HepG2 (cell line): ENCODE data around the gene NDUFB10. TPM values are rescaled to one million over a fixed set of nuclear protein-coding genes. Genes with fewer than 3 reads are reported as not detected.
A peak's percentile ranks its signal among the peaks of the same experiment; 100 is the strongest.

Source experiments
- AKAP8 ChIP-seq: sonication (generic); formaldehyde crosslinking; IDR thresholded peaks from 2 replicates; pipeline ENCODE4 v1.5.1; 2020; ENCODE audit warnings: mild to moderate bottlenecking, missing genetic modification reagents
- GATA4 ChIP-seq: sonication (generic); IDR thresholded peaks from 2 replicates; pipeline ENCODE4 v1.6.1; 2016; ENCODE audit warnings: antibody characterized with exemption, low read depth, borderline replicate concordance
- NONO ChIP-seq, 2 experiments: fragments of 450-650 bp in 1 of 2; sonication (generic) in 1 of 2; formaldehyde crosslinking in 1 of 2; IDR thresholded peaks in 1 of 2; conservative IDR thresholded peaks in 1 of 2; 2 replicates each; pipeline versions ENCODE4 v1.6.1 to v1.8.0; 2017 to 2022; ENCODE audit warnings: mild to moderate bottlenecking in 1 of 2, missing genetic modification reagents in 1 of 2, moderate library complexity in 1 of 2
- SIX4 ChIP-seq: sonication (generic); formaldehyde crosslinking; IDR thresholded peaks from 2 replicates; pipeline ENCODE4 v1.4.0; 2020; ENCODE audit warnings: missing genetic modification reagents
- ZC3H13 ChIP-seq: sonication (generic); formaldehyde crosslinking; IDR thresholded peaks from 2 replicates; pipeline ENCODE4 v1.8.1; 2023; ENCODE audit warnings: mild to moderate bottlenecking, missing genetic modification reagents, moderate library complexity
- ZNF10 ChIP-seq: sonication (generic); formaldehyde crosslinking; IDR thresholded peaks from 2 replicates; pipeline ENCODE4 v1.4.0; 2020; ENCODE audit warnings: mild to moderate bottlenecking, low read depth, missing genetic modification reagents, borderline replicate concordance
- polyA plus RNA-seq, 8 experiments: library from polyadenylated mRNA; depleted of rRNA in 3 of 8; stranded (reverse) in 7 of 8; unstranded in 1 of 8; fragments of >200 nt; fragmentation: Illumina TruSeq in 4 of 8; extraction: Trizol in 4 of 8; gene quantifications; 2 replicates each; pipeline versions ENCODE4 v1.2.1 to v1.2.3, GENCODE V29; 2011 to 2016; ENCODE audit warnings: low read depth in 4 of 8, missing spikeins in 1 of 8, mixed read lengths in 1 of 8; ENCODE audit not compliant: insufficient read depth in 1 of 8
- total RNA-seq, 5 experiments: library from RNA; depleted of rRNA; stranded (reverse); fragments of >200 nt; fragmentation: Illumina TruSeq; extraction: Trizol; gene quantifications; 2 replicates each; pipeline ENCODE4 v1.2.3, GENCODE V29; 2016; ENCODE audit warnings: low read depth in 1 of 5
- TF ChIP-seq, protein P1 (sequence below): sonication (generic); formaldehyde crosslinking; IDR thresholded peaks from 2 replicates; pipeline ENCODE4 v1.4.0; 2020; ENCODE audit warnings: missing genetic modification reagents, borderline replicate concordance
- TF ChIP-seq, protein P2 (sequence below): sonication (generic); formaldehyde crosslinking; IDR thresholded peaks from 2 replicates; pipeline ENCODE4 v1.8.1; 2022; ENCODE audit warnings: low read depth, mild to moderate bottlenecking, missing genetic modification reagents
- TF ChIP-seq, protein P3 (sequence below): IDR thresholded peaks from 2 replicates; pipeline ENCODE4 v1.6.1; 2016; ENCODE audit warnings: low read depth, borderline replicate concordance
- TF ChIP-seq, protein P4 (sequence below), 2 experiments: sonication (generic) in 1 of 2; formaldehyde crosslinking in 1 of 2; IDR thresholded peaks; 2 replicates each; pipeline versions ENCODE4 v1.6.1 to v1.9.0; 2014 to 2022; ENCODE audit warnings: antibody characterized with exemption in 1 of 2, borderline replicate concordance in 1 of 2, inconsistent platforms in 1 of 2, low read depth in 1 of 2, missing genetic modification reagents in 1 of 2
- TF ChIP-seq, protein P5 (sequence below): sonication (generic); IDR thresholded peaks from 2 replicates; pipeline ENCODE4 v1.6.1; 2016; ENCODE audit warnings: low read depth, borderline replicate concordance

Gene NDUFB10
- total and polyA plus RNA-seq, 2 of the 13 experiments (the other 11 are each of a cell fraction or from before 2014, with no cell fraction given), result 68.6 to 157 TPM

DNA sequence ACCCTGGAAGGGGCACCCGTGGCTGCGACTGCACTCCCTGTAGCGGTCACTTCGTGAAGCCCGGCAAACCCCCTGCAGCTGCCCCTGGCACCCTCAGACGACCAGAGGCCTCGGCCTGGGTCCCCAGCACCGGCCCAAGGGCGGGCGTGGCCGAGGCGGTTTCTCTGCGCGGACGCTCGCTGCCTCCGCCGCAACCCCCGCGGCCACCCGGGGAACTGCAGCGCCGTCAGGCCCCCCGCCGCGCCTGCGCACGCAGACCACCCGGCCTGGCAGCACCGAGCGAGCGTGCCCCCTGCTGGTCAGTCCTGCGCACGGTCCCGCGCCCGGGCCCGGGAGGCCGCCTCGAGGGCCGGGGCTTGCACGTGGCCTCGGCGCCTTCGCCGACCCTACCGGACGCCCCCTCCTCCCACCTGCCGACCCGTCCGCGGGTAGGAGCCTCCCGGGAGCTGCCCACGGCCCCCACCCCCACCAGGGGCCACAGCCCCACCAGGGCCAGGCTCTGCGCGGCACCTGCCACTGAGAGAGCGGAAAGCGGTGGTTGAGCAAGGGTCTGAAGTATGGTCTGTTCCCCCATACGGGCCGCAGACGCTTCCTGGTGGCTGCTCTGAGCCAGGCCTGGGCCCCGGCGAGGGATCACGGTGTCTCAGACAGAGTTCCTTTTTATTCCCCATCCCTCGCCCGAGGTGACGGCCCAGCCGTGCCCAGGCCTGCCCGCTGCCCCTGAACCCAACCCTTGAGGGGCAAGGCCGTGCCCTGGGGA is 29.6 kb upstream of the NDUFB10 start (continued):
- TF ChIP-seq, protein P1, sequence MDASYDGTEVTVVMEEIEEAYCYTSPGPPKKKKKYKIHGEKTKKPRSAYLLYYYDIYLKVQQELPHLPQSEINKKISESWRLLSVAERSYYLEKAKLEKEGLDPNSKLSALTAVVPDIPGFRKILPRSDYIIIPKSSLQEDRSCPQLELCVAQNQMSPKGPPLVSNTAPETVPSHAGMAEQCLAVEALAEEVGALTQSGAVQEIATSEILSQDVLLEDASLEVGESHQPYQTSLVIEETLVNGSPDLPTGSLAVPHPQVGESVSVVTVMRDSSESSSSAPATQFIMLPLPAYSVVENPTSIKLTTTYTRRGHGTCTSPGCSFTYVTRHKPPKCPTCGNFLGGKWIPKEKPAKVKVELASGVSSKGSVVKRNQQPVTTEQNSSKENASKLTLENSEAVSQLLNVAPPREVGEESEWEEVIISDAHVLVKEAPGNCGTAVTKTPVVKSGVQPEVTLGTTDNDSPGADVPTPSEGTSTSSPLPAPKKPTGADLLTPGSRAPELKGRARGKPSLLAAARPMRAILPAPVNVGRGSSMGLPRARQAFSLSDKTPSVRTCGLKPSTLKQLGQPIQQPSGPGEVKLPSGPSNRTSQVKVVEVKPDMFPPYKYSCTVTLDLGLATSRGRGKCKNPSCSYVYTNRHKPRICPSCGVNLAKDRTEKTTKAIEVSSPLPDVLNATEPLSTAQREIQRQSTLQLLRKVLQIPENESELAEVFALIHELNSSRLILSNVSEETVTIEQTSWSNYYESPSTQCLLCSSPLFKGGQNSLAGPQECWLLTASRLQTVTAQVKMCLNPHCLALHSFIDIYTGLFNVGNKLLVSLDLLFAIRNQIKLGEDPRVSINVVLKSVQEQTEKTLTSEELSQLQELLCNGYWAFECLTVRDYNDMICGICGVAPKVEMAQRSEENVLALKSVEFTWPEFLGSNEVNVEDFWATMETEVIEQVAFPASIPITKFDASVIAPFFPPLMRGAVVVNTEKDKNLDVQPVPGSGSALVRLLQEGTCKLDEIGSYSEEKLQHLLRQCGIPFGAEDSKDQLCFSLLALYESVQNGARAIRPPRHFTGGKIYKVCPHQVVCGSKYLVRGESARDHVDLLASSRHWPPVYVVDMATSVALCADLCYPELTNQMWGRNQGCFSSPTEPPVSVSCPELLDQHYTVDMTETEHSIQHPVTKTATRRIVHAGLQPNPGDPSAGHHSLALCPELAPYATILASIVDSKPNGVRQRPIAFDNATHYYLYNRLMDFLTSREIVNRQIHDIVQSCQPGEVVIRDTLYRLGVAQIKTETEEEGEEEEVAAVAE, result no peak
- TF ChIP-seq, protein P2, sequence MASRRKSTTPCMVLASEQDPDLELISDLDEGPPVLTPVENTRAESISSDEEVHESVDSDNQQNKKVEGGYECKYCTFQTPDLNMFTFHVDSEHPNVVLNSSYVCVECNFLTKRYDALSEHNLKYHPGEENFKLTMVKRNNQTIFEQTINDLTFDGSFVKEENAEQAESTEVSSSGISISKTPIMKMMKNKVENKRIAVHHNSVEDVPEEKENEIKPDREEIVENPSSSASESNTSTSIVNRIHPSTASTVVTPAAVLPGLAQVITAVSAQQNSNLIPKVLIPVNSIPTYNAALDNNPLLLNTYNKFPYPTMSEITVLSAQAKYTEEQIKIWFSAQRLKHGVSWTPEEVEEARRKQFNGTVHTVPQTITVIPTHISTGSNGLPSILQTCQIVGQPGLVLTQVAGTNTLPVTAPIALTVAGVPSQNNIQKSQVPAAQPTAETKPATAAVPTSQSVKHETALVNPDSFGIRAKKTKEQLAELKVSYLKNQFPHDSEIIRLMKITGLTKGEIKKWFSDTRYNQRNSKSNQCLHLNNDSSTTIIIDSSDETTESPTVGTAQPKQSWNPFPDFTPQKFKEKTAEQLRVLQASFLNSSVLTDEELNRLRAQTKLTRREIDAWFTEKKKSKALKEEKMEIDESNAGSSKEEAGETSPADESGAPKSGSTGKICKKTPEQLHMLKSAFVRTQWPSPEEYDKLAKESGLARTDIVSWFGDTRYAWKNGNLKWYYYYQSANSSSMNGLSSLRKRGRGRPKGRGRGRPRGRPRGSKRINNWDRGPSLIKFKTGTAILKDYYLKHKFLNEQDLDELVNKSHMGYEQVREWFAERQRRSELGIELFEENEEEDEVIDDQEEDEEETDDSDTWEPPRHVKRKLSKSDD (CRISPR knock-in tag), result peak; percentile 70; the same call in 1 of the 2 replicates
- TF ChIP-seq, protein P3, sequence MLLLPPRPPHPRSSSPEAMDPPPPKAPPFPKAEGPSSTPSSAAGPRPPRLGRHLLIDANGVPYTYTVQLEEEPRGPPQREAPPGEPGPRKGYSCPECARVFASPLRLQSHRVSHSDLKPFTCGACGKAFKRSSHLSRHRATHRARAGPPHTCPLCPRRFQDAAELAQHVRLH (CRISPR knock-in tag), result peak; percentile 47; the same call in 1 of the 2 replicates
- peak; percentile 9; the same call in 1 of the 2 replicates for TF ChIP-seq SIX4
- TF ChIP-seq ZNF10 (CRISPR knock-in tag), result no peak
- peak; percentile 68; the same call in 1 of the 2 replicates for TF ChIP-seq AKAP8 (CRISPR knock-in tag)
- 0 out of 2 replicates have a peak, but pooled peaks have one; percentile 14 for TF ChIP-seq GATA4
- peak; percentile 86 for TF ChIP-seq ZC3H13 (CRISPR knock-in tag)
- TF ChIP-seq, protein P4, sequence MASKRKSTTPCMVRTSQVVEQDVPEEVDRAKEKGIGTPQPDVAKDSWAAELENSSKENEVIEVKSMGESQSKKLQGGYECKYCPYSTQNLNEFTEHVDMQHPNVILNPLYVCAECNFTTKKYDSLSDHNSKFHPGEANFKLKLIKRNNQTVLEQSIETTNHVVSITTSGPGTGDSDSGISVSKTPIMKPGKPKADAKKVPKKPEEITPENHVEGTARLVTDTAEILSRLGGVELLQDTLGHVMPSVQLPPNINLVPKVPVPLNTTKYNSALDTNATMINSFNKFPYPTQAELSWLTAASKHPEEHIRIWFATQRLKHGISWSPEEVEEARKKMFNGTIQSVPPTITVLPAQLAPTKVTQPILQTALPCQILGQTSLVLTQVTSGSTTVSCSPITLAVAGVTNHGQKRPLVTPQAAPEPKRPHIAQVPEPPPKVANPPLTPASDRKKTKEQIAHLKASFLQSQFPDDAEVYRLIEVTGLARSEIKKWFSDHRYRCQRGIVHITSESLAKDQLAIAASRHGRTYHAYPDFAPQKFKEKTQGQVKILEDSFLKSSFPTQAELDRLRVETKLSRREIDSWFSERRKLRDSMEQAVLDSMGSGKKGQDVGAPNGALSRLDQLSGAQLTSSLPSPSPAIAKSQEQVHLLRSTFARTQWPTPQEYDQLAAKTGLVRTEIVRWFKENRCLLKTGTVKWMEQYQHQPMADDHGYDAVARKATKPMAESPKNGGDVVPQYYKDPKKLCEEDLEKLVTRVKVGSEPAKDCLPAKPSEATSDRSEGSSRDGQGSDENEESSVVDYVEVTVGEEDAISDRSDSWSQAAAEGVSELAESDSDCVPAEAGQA (IDR thresholded peaks at IDR 0.05; ENCODE audit: low read depth), result no peak
- TF ChIP-seq, protein P4 (CRISPR knock-in tag; IDR thresholded peaks at IDR 0.05; ENCODE audit: borderline replicate concordance), result no peak; the same call in 1 of the 2 replicates
- no peak for TF ChIP-seq NONO (IDR thresholded peaks at IDR 0.05)
- TF ChIP-seq NONO (CRISPR knock-in tag; conservative IDR thresholded peaks at IDR 0.05), result peak; percentile 90
- TF ChIP-seq, protein P5, sequence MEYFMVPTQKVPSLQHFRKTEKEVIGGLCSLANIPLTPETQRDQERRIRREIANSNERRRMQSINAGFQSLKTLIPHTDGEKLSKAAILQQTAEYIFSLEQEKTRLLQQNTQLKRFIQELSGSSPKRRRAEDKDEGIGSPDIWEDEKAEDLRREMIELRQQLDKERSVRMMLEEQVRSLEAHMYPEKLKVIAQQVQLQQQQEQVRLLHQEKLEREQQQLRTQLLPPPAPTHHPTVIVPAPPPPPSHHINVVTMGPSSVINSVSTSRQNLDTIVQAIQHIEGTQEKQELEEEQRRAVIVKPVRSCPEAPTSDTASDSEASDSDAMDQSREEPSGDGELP, result no peak
